ENCODE results near the gene UNCX.
A peak's percentile ranks its signal among the peaks of the same experiment; 100 is the strongest.

Gene UNCX

DNA sequence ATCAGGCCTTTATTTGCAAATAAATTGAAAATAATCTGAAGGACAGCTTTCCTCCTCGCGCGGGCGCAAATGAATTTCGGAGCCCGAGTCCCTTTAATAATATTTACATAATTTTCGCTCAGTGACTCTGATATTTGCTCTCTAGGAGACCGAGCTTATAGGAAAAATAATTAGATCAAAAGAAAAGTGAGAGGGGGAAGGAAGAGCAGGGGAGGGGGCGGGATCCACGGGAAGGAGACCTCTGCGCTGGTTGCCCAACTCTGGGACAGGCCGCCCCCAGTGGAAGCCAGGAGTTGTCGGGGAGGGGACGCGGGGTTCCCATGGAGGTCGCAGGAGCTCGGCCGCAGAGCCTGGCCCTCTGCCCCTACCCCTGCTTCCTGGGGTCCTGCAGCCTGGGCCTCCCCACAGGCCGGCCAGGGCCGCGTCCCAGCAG, 5.8 kb downstream of the UNCX start:
- H2AFZ ChIP-seq (ENCODE audit: insufficient read depth, low read length, poor library complexity) = no peak overlapping the region
- no peak overlapping the region for H2BK5ac ChIP-seq (ENCODE audit: low read depth, low read length, poor library complexity)
- no peak overlapping the region for H3K9ac ChIP-seq (ENCODE audit: low read length)
- H3K18ac ChIP-seq (ENCODE audit: low read length) = no peak overlapping the region
- H3K79me1 ChIP-seq (ENCODE audit: low read length) = no peaks in the 10 kb centered on the region
- no peak overlapping the region for H4K12ac ChIP-seq (ENCODE audit: low read depth, low read length)
- H4K91ac ChIP-seq (ENCODE audit: low read depth, low read length) = no peak overlapping the region
- H3K79me2 ChIP-seq (ENCODE audit: control insufficient read depth, insufficient read depth, low read length, poor library complexity) = no peaks in the 10 kb centered on the region
- H3K4me1 ChIP-seq (ENCODE audit: control insufficient read depth in 1 of 2, insufficient read depth in 2 of 2, low read length in 2 of 2) = no peaks in the 10 kb centered on the region
- H3K14ac ChIP-seq (ENCODE audit: low read length) = no peak overlapping the region
- H3K4ac ChIP-seq (ENCODE audit: low read depth, low read length) = no peak overlapping the region
- peaks cover 2% of the 10 kb centered on the region for H3K9me3 ChIP-seq (ENCODE audit: insufficient read depth, low read depth, low read length)
- no peak overlapping the region for H3K4me3 ChIP-seq (ENCODE audit: low read depth, low read length)
- H4K8ac ChIP-seq (ENCODE audit: low read depth, low read length) = no peak overlapping the region
- WGBS (ENCODE audit: extremely low coverage, insufficient coverage, insufficient read length) = no CpG with 5 or more reads among the region's 21 CpGs
- no peak overlapping the region for H2BK120ac ChIP-seq (ENCODE audit: insufficient read depth, low read length, poor library complexity)
- peaks cover 94% of the 10 kb centered on the region for H3K27me3 ChIP-seq (ENCODE audit: insufficient read depth, low read length)
- H2AK5ac ChIP-seq (ENCODE audit: low read length) = no peak overlapping the region
- no peak overlapping the region for H2BK12ac ChIP-seq (ENCODE audit: low read length)
- H3K27ac ChIP-seq (ENCODE audit: low read depth, low read length) = no peak overlapping the region
- H3K4me2 ChIP-seq (ENCODE audit: low read length) = no peak overlapping the region
- DNase-seq = no peak
- no peak overlapping the region for H3K23ac ChIP-seq (ENCODE audit: low read length)
- no peaks in the 10 kb centered on the region for H3K36me3 ChIP-seq (ENCODE audit: control insufficient read depth in 1 of 2, insufficient read depth in 2 of 2, low read length in 2 of 2)

DNA sequence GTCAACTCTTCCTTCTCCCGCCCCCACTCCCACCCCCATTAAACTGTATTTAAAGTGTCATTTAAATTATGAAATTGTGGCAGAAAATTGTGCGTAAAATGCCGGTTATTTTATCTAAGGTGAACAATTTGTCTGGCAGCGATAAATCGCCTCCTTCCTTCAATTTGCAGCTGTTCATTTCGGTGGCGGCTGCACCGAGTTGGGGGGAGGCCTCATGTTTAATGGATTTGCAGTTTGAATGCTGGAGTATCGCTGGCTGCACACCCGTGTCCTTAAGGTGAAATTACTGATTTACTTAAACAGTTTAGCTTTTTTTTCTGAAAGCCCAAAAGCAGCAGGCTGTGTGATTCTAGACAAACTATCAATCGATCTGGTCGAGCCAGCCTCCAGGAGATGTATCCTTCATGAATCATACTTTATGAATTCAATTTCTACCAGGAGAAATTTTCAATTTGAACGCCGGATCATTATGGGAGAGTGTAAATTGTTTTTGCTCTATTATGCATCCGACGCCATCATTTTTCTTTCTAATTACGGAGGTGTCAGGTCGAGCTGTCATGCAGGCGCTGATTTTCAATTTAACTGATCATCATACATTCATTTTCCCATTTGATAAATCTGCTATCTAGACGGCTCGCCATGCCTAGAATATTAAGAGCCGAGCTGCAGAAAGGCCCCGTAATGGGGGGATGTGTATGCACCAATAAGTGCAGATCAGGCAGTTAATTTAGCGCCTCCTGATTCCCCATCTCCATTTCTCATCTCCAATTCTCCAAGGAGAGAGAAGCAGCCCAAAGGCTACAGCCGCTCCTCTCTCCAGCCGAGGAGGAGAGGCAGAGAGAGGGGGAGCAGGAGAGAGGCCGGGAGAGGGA, 6.5 kb downstream of the UNCX start:
- Histone ChIP-seq H3K79me1 (ENCODE audit: low read length) (no peaks in the 10 kb centered on the region), H3K4me1 (ENCODE audit: control insufficient read depth in 1 of 2, insufficient read depth in 2 of 2, low read length in 2 of 2) (no peaks in the 10 kb centered on the region), H4K8ac (ENCODE audit: low read depth, low read length) (no peak overlapping the region), H3K4me3 (ENCODE audit: low read depth, low read length) (no peak overlapping the region), H3K23ac (ENCODE audit: low read length) (no peak overlapping the region), H3K36me3 (ENCODE audit: control insufficient read depth in 1 of 2, insufficient read depth in 2 of 2, low read length in 2 of 2) (no peaks in the 10 kb centered on the region), H2BK12ac (ENCODE audit: low read length) (no peak overlapping the region), H3K4ac (ENCODE audit: low read depth, low read length) (no peak overlapping the region), H3K18ac (ENCODE audit: low read length) (no peak overlapping the region), H2BK5ac (ENCODE audit: low read depth, low read length, poor library complexity) (no peak overlapping the region), H4K12ac (ENCODE audit: low read depth, low read length) (no peak overlapping the region), H2AFZ (ENCODE audit: insufficient read depth, low read length, poor library complexity) (no peak overlapping the region), H2AK5ac (ENCODE audit: low read length) (no peak overlapping the region), H3K4me2 (ENCODE audit: low read length) (no peak overlapping the region), H3K9ac (ENCODE audit: low read length) (no peak overlapping the region), H3K79me2 (ENCODE audit: control insufficient read depth, insufficient read depth, low read length, poor library complexity) (no peaks in the 10 kb centered on the region), H2BK120ac (ENCODE audit: insufficient read depth, low read length, poor library complexity) (no peak overlapping the region), H4K91ac (ENCODE audit: low read depth, low read length) (no peak overlapping the region), H3K9me3 (ENCODE audit: insufficient read depth, low read depth, low read length) (peaks cover 5% of the 10 kb centered on the region), H3K14ac (ENCODE audit: low read length) (no peak overlapping the region), H3K27me3 (ENCODE audit: insufficient read depth, low read length) (peaks cover 94% of the 10 kb centered on the region), H3K27ac (ENCODE audit: low read depth, low read length) (no peak overlapping the region)
- no CpG with 5 or more reads among the region's 27 CpGs for WGBS (ENCODE audit: extremely low coverage, insufficient coverage, insufficient read length)
- DNase-seq = no peak

GRCh38 chr7:1239803-1240516, 7.3 kb downstream of the UNCX start:
- Histone ChIP-seq H2BK120ac (ENCODE audit: insufficient read depth, low read length, poor library complexity) (no peak overlapping the region), H3K23ac (ENCODE audit: low read length) (no peak overlapping the region), H3K79me1 (ENCODE audit: low read length) (no peaks in the 10 kb centered on the region), H2BK5ac (ENCODE audit: low read depth, low read length, poor library complexity) (no peak overlapping the region), H4K91ac (ENCODE audit: low read depth, low read length) (no peak overlapping the region), H2AK5ac (ENCODE audit: low read length) (no peak overlapping the region), H3K4me1 (ENCODE audit: control insufficient read depth in 1 of 2, insufficient read depth in 2 of 2, low read length in 2 of 2) (no peaks in the 10 kb centered on the region), H4K8ac (ENCODE audit: low read depth, low read length) (no peak overlapping the region), H3K18ac (ENCODE audit: low read length) (no peak overlapping the region), H3K27ac (ENCODE audit: low read depth, low read length) (no peak overlapping the region), H3K9me3 (ENCODE audit: insufficient read depth, low read depth, low read length) (peaks cover 5% of the 10 kb centered on the region), H3K4ac (ENCODE audit: low read depth, low read length) (no peak overlapping the region), H3K79me2 (ENCODE audit: control insufficient read depth, insufficient read depth, low read length, poor library complexity) (no peaks in the 10 kb centered on the region), H3K9ac (ENCODE audit: low read length) (no peak overlapping the region), H4K12ac (ENCODE audit: low read depth, low read length) (no peak overlapping the region), H2AFZ (ENCODE audit: insufficient read depth, low read length, poor library complexity) (no peak overlapping the region), H3K27me3 (ENCODE audit: insufficient read depth, low read length) (peaks cover 94% of the 10 kb centered on the region), H3K4me2 (ENCODE audit: low read length) (peak overlapping the region; percentile 9), H3K14ac (ENCODE audit: low read length) (no peak overlapping the region), H2BK12ac (ENCODE audit: low read length) (no peak overlapping the region), H3K4me3 (ENCODE audit: low read depth, low read length) (no peak overlapping the region), H3K36me3 (ENCODE audit: control insufficient read depth in 1 of 2, insufficient read depth in 2 of 2, low read length in 2 of 2) (no peaks in the 10 kb centered on the region)
- no CpG with 5 or more reads among the region's 29 CpGs for WGBS (ENCODE audit: extremely low coverage, insufficient coverage, insufficient read length)
- DNase-seq = no peak

DNA sequence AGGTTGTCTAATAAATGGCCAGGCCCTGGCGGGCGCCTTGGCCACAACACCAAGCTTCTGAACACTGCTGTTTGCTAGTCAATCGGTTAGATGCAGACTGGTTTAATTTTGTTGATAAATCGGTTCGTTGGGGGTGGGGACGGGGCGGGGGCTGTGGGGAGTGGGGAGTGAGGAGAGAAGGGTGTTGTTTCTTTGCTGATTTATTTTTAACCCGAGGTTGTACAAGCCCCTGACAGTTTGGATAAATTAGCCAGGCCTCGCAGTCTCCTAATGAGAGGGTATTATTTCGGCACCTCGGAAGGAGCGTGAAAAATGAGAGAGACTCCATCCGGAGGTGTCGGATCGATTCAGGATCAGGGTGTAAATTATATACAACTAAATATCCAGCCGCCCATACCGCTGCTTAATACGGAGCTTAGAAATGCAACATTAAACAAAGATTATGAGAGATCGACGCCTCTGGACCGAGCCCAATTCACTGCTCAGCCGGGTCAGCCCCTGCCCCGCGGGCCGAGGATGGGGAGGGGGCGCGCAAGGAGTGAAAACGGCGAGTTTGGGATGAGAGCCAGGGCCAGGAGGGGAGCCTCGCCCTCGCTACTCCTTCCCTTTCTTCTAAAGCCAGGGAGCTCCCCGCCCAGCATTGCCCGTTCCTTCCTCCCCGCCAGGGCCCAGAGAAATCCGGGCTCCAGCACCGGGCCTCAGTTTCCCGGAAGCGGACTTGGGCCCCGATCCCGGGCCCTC, 8.0 kb downstream of the UNCX start:
- no peak overlapping the region for H3K18ac ChIP-seq (ENCODE audit: low read length)
- no peak overlapping the region for H2AK5ac ChIP-seq (ENCODE audit: low read length)
- no peak overlapping the region for H4K12ac ChIP-seq (ENCODE audit: low read depth, low read length)
- no peak for DNase-seq
- no peak overlapping the region for H3K4ac ChIP-seq (ENCODE audit: low read depth, low read length)
- no peak overlapping the region for H2BK12ac ChIP-seq (ENCODE audit: low read length)
- no peak overlapping the region for H4K91ac ChIP-seq (ENCODE audit: low read depth, low read length)
- no peak overlapping the region for H3K14ac ChIP-seq (ENCODE audit: low read length)
- no peak overlapping the region for H3K9ac ChIP-seq (ENCODE audit: low read length)
- no peak overlapping the region for H4K8ac ChIP-seq (ENCODE audit: low read depth, low read length)
- no peaks in the 10 kb centered on the region for H3K79me1 ChIP-seq (ENCODE audit: low read length)
- no peaks in the 10 kb centered on the region for H3K36me3 ChIP-seq (ENCODE audit: control insufficient read depth in 1 of 2, insufficient read depth in 2 of 2, low read length in 2 of 2)
- no peak overlapping the region for H3K4me2 ChIP-seq (ENCODE audit: low read length)
- peaks cover 94% of the 10 kb centered on the region for H3K27me3 ChIP-seq (ENCODE audit: insufficient read depth, low read length)
- no peaks in the 10 kb centered on the region for H3K4me1 ChIP-seq (ENCODE audit: control insufficient read depth in 1 of 2, insufficient read depth in 2 of 2, low read length in 2 of 2)
- no peak overlapping the region for H3K23ac ChIP-seq (ENCODE audit: low read length)
- H3K4me3 ChIP-seq (ENCODE audit: low read depth, low read length) = no peak overlapping the region
- no CpG with 5 or more reads among the region's 40 CpGs for WGBS (ENCODE audit: extremely low coverage, insufficient coverage, insufficient read length)
- H2AFZ ChIP-seq (ENCODE audit: insufficient read depth, low read length, poor library complexity) = no peak overlapping the region
- H2BK5ac ChIP-seq (ENCODE audit: low read depth, low read length, poor library complexity) = no peak overlapping the region
- H2BK120ac ChIP-seq (ENCODE audit: insufficient read depth, low read length, poor library complexity) = no peak overlapping the region
- H3K79me2 ChIP-seq (ENCODE audit: control insufficient read depth, insufficient read depth, low read length, poor library complexity) = no peaks in the 10 kb centered on the region
- H3K9me3 ChIP-seq (ENCODE audit: insufficient read depth, low read depth, low read length) = peaks cover 5% of the 10 kb centered on the region
- H3K27ac ChIP-seq (ENCODE audit: low read depth, low read length) = no peak overlapping the region
